ENCODE measurements around the gene MEF2C.

DNA sequence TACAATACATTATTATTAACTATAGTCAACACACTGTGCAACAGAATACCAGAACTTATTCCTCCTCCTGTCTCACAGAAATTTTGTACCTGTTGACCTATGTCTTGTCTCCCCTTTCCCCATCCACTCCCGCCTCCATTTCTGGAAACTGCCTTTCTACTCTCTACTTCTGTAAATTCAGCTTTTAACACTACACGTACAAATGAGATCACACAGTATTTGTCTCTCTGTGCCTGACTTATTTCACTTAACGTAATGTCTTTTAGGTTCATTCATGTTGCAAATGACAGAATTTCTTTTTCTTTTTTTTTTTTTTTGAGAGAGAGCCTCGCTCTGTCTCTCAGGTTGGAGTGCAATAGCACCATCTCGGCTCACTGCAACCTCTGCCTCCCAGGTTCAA is 19.5 kb downstream of the MEF2C start:
- TF ChIP-seq, protein P1, sequence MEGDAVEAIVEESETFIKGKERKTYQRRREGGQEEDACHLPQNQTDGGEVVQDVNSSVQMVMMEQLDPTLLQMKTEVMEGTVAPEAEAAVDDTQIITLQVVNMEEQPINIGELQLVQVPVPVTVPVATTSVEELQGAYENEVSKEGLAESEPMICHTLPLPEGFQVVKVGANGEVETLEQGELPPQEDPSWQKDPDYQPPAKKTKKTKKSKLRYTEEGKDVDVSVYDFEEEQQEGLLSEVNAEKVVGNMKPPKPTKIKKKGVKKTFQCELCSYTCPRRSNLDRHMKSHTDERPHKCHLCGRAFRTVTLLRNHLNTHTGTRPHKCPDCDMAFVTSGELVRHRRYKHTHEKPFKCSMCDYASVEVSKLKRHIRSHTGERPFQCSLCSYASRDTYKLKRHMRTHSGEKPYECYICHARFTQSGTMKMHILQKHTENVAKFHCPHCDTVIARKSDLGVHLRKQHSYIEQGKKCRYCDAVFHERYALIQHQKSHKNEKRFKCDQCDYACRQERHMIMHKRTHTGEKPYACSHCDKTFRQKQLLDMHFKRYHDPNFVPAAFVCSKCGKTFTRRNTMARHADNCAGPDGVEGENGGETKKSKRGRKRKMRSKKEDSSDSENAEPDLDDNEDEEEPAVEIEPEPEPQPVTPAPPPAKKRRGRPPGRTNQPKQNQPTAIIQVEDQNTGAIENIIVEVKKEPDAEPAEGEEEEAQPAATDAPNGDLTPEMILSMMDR (IDR thresholded peaks at IDR 0.05): no peak
- no peak for TF ChIP-seq POLR2A (IDR thresholded peaks at IDR 0.05)
- no peak for TF ChIP-seq EP300 (IDR thresholded peaks at IDR 0.05)

Data from sigmoid colon (tissue), 4 donors.